NT2/D1 (cell line): ENCODE results near the gene NLGN1.

ENCODE experiments used
- SUZ12 ChIP-seq: IDR thresholded peaks from 2 replicates; pipeline ENCODE4 v1.6.1; 2011; ENCODE audit not compliant: insufficient read length, insufficient read depth; ENCODE audit errors: extremely low read depth
- YY1 ChIP-seq: IDR thresholded peaks from 2 replicates; pipeline ENCODE4 v1.6.1; 2011; ENCODE audit not compliant: insufficient read length, insufficient read depth

- no peak for TF ChIP-seq YY1
- no peak for TF ChIP-seq SUZ12
Measured at GRCh38 chr3:173770011-173770410, 372.5 kb downstream of the NLGN1 start.
